ENCODE measurements around the gene NSF. TPM values are rescaled to one million over a fixed set of nuclear protein-coding genes. Genes with fewer than 3 reads are reported as not detected.
"Not testable (repeated sequence)": the region's sequence is repeated elsewhere in the genome, so short reads cannot be mapped to it uniquely, and the experiment has no call there.

The NSF gene
- total and polyA plus RNA-seq, 2 donors (not counting 3 experiments of a cell fraction or from before 2014, with no cell fraction given), result 18.5 to 43.7 TPM

- H3K4me1 ChIP-seq (ENCODE audit: control insufficient read depth, extremely low read depth, insufficient read depth, low read length); H3K27ac ChIP-seq (ENCODE audit: insufficient read depth, low read depth, low read length); H3K9ac ChIP-seq (replicated peaks; ENCODE audit: extremely low read depth, insufficient read depth, low read length); dilution Hi-C loops (cut with MboI; ENCODE audit: extremely low pct_ligation_motif_present, low sequenced_read_pairs); POLR2A ChIA-PET; FAIRE-seq; H3K79me2 ChIP-seq (ENCODE audit: control insufficient read depth, insufficient read depth, low read length); H3K36me3 ChIP-seq (ENCODE audit: control insufficient read depth in 2 of 2, extremely low read depth in 1 of 2, insufficient read depth in 2 of 2, low read length in 2 of 2); H3K27me3 ChIP-seq (ENCODE audit: control insufficient read depth in 2 of 2, insufficient read depth in 2 of 2, low read length in 2 of 2); H3K9me1 ChIP-seq (replicated peaks; ENCODE audit: control insufficient read depth, extremely low read depth, insufficient read depth, low read length); intact Hi-C loops (cut with micrococcal nuclease); H4K20me1 ChIP-seq (replicated peaks; ENCODE audit: control insufficient read depth, extremely low read depth, insufficient read depth, low read length); H2AFZ ChIP-seq (ENCODE audit: low read depth, low read length); DNase-seq (ENCODE audit: low read depth, low spot score); H3K4me2 ChIP-seq (ENCODE audit: insufficient read depth, low read length); H3K4me3 ChIP-seq (replicated peaks in 1 of 3; ENCODE audit: insufficient read depth in 1 of 3, low read depth in 1 of 3, low read length in 3 of 3); H3K9me3 ChIP-seq (replicated peaks; ENCODE audit: control insufficient read depth, insufficient read depth, low read length); BruUV-seq (replicated peaks); CTCF ChIA-PET: not testable (repeated sequence)
Measured at GRCh38 chr17:46634844-46635243, 44.4 kb downstream of the NSF start.

GRCh38 chr17:46641861-46642656 is 51.6 kb downstream of the NSF start:
- intact Hi-C loops (cut with micrococcal nuclease); dilution Hi-C loops (cut with MboI; ENCODE audit: extremely low pct_ligation_motif_present, low sequenced_read_pairs); H3K27me3 ChIP-seq (ENCODE audit: control insufficient read depth in 2 of 2, insufficient read depth in 2 of 2, low read length in 2 of 2); H3K9me1 ChIP-seq (replicated peaks; ENCODE audit: control insufficient read depth, extremely low read depth, insufficient read depth, low read length); H3K9me3 ChIP-seq (replicated peaks; ENCODE audit: control insufficient read depth, insufficient read depth, low read length); H3K27ac ChIP-seq (ENCODE audit: insufficient read depth, low read depth, low read length); H3K36me3 ChIP-seq (ENCODE audit: control insufficient read depth in 2 of 2, extremely low read depth in 1 of 2, insufficient read depth in 2 of 2, low read length in 2 of 2); H4K20me1 ChIP-seq (replicated peaks; ENCODE audit: control insufficient read depth, extremely low read depth, insufficient read depth, low read length); DNase-seq (ENCODE audit: low read depth, low spot score); H3K4me3 ChIP-seq (replicated peaks in 1 of 3; ENCODE audit: insufficient read depth in 1 of 3, low read depth in 1 of 3, low read length in 3 of 3); FAIRE-seq; H3K79me2 ChIP-seq (ENCODE audit: control insufficient read depth, insufficient read depth, low read length); CTCF ChIA-PET; H3K4me2 ChIP-seq (ENCODE audit: insufficient read depth, low read length); POLR2A ChIA-PET; H3K4me1 ChIP-seq (ENCODE audit: control insufficient read depth, extremely low read depth, insufficient read depth, low read length); H3K9ac ChIP-seq (replicated peaks; ENCODE audit: extremely low read depth, insufficient read depth, low read length); BruUV-seq (replicated peaks); H2AFZ ChIP-seq (ENCODE audit: low read depth, low read length): not testable (repeated sequence)

- H2AFZ ChIP-seq (ENCODE audit: low read depth, low read length); H3K79me2 ChIP-seq (ENCODE audit: control insufficient read depth, insufficient read depth, low read length); H3K27me3 ChIP-seq (ENCODE audit: control insufficient read depth in 2 of 2, insufficient read depth in 2 of 2, low read length in 2 of 2); H3K4me3 ChIP-seq (replicated peaks in 1 of 3; ENCODE audit: insufficient read depth in 1 of 3, low read depth in 1 of 3, low read length in 3 of 3); intact Hi-C loops (cut with micrococcal nuclease); CTCF ChIA-PET; BruUV-seq (replicated peaks); H3K4me2 ChIP-seq (ENCODE audit: insufficient read depth, low read length); H3K9me1 ChIP-seq (replicated peaks; ENCODE audit: control insufficient read depth, extremely low read depth, insufficient read depth, low read length); H3K27ac ChIP-seq (ENCODE audit: insufficient read depth, low read depth, low read length); dilution Hi-C loops (cut with MboI; ENCODE audit: extremely low pct_ligation_motif_present, low sequenced_read_pairs); H3K9ac ChIP-seq (replicated peaks; ENCODE audit: extremely low read depth, insufficient read depth, low read length); H4K20me1 ChIP-seq (replicated peaks; ENCODE audit: control insufficient read depth, extremely low read depth, insufficient read depth, low read length); POLR2A ChIA-PET; H3K36me3 ChIP-seq (ENCODE audit: control insufficient read depth in 2 of 2, extremely low read depth in 1 of 2, insufficient read depth in 2 of 2, low read length in 2 of 2); H3K9me3 ChIP-seq (replicated peaks; ENCODE audit: control insufficient read depth, insufficient read depth, low read length); DNase-seq (ENCODE audit: low read depth, low spot score); FAIRE-seq; H3K4me1 ChIP-seq (ENCODE audit: control insufficient read depth, extremely low read depth, insufficient read depth, low read length): not testable (repeated sequence)
Measured at GRCh38 chr17:46647251-46647650, 56.8 kb downstream of the NSF start.

- H3K4me1 ChIP-seq (ENCODE audit: control insufficient read depth, extremely low read depth, insufficient read depth, low read length); H3K27me3 ChIP-seq (ENCODE audit: control insufficient read depth in 2 of 2, insufficient read depth in 2 of 2, low read length in 2 of 2); H3K9ac ChIP-seq (replicated peaks; ENCODE audit: extremely low read depth, insufficient read depth, low read length); H3K27ac ChIP-seq (ENCODE audit: insufficient read depth, low read depth, low read length); H3K9me1 ChIP-seq (replicated peaks; ENCODE audit: control insufficient read depth, extremely low read depth, insufficient read depth, low read length); BruUV-seq (replicated peaks); CTCF ChIA-PET; intact Hi-C loops (cut with micrococcal nuclease); FAIRE-seq; H3K4me2 ChIP-seq (ENCODE audit: insufficient read depth, low read length); H4K20me1 ChIP-seq (replicated peaks; ENCODE audit: control insufficient read depth, extremely low read depth, insufficient read depth, low read length); dilution Hi-C loops (cut with MboI; ENCODE audit: extremely low pct_ligation_motif_present, low sequenced_read_pairs); POLR2A ChIA-PET; H2AFZ ChIP-seq (ENCODE audit: low read depth, low read length); H3K36me3 ChIP-seq (ENCODE audit: control insufficient read depth in 2 of 2, extremely low read depth in 1 of 2, insufficient read depth in 2 of 2, low read length in 2 of 2); H3K4me3 ChIP-seq (replicated peaks in 1 of 3; ENCODE audit: insufficient read depth in 1 of 3, low read depth in 1 of 3, low read length in 3 of 3); H3K79me2 ChIP-seq (ENCODE audit: control insufficient read depth, insufficient read depth, low read length); DNase-seq (ENCODE audit: low read depth, low spot score); H3K9me3 ChIP-seq (replicated peaks; ENCODE audit: control insufficient read depth, insufficient read depth, low read length): not testable (repeated sequence)
Measured at GRCh38 chr17:46647688-46648278, 57.3 kb downstream of the NSF start.
